HEK293 (cell line): ENCODE data around the gene ABRACL.

Experiments
- GLIS2 ChIP-seq: fragments of 450-650 bp; formaldehyde crosslinking; IDR thresholded peaks from 2 replicates; pipeline ENCODE4 v1.5.1; 2016; ENCODE audit warnings: missing biosample characterization, missing genetic modification characterization
- HOXA7 ChIP-seq: sonication (generic); formaldehyde crosslinking; IDR thresholded peaks from 2 replicates; pipeline ENCODE4 v1.8.1; 2022; ENCODE audit warnings: missing genetic modification reagents, borderline replicate concordance
- HOXD13 ChIP-seq: sonication (generic); formaldehyde crosslinking; IDR thresholded peaks from 2 replicates; pipeline ENCODE4 v1.8.0; 2022; ENCODE audit warnings: missing genetic modification reagents, borderline replicate concordance
- KLF10 ChIP-seq: fragments of 450-650 bp; IDR thresholded peaks from 2 replicates; pipeline ENCODE4 v1.5.1; 2018; ENCODE audit warnings: missing biosample characterization, mild to moderate bottlenecking, missing genetic modification characterization
- KLF16 ChIP-seq: fragments of 450-650 bp; formaldehyde crosslinking; IDR thresholded peaks from 2 replicates; pipeline ENCODE4 v1.5.1; 2017; ENCODE audit warnings: missing biosample characterization, missing genetic modification characterization
- KLF8 ChIP-seq: fragments of 450-650 bp; formaldehyde crosslinking; IDR thresholded peaks from 2 replicates; pipeline ENCODE4 v1.5.1; 2016; ENCODE audit warnings: missing biosample characterization, missing genetic modification characterization
- KLF9 ChIP-seq: fragments of 450-650 bp; formaldehyde crosslinking; IDR thresholded peaks from 2 replicates; pipeline ENCODE4 v1.5.1; 2016; ENCODE audit warnings: missing biosample characterization, missing genetic modification characterization, low read depth
- PRDM1 ChIP-seq: fragments of 450-650 bp; formaldehyde crosslinking; IDR thresholded peaks from 2 replicates; pipeline ENCODE4; 2016; ENCODE audit warnings: missing biosample characterization, missing genetic modification characterization
- SALL2 ChIP-seq: fragments of 450-650 bp; formaldehyde crosslinking; IDR thresholded peaks from 2 replicates; pipeline ENCODE4 v1.5.0; 2017; ENCODE audit warnings: missing biosample characterization, mild to moderate bottlenecking, missing genetic modification characterization, borderline replicate concordance
- SCRT2 ChIP-seq: fragments of 450-650 bp; formaldehyde crosslinking; IDR thresholded peaks from 2 replicates; pipeline ENCODE4 v1.5.1; 2016; ENCODE audit warnings: missing biosample characterization, missing genetic modification characterization
- ZBTB17 ChIP-seq: fragments of 450-650 bp; formaldehyde crosslinking; IDR thresholded peaks from 2 replicates; pipeline ENCODE4 v1.5.1; 2016; ENCODE audit warnings: missing biosample characterization, missing genetic modification characterization
- ZBTB20 ChIP-seq: fragments of 450-650 bp; formaldehyde crosslinking; IDR thresholded peaks from 2 replicates; pipeline ENCODE4 v1.5.1; 2016; ENCODE audit warnings: missing biosample characterization, missing genetic modification characterization
- ZBTB21 ChIP-seq: fragments of 450-650 bp; formaldehyde crosslinking; IDR thresholded peaks from 2 replicates; pipeline ENCODE4 v1.5.1; 2017; ENCODE audit warnings: missing biosample characterization, missing genetic modification characterization
- ZFP69B ChIP-seq: fragments of 450-650 bp; formaldehyde crosslinking; IDR thresholded peaks from 2 replicates; pipeline ENCODE4 v1.5.1; 2016; ENCODE audit warnings: missing biosample characterization, missing genetic modification characterization
- ZNF248 ChIP-seq: fragments of 450-650 bp; formaldehyde crosslinking; IDR thresholded peaks from 2 replicates; pipeline ENCODE4 v1.5.1; 2017; ENCODE audit warnings: missing biosample characterization, missing genetic modification characterization
- ZNF341 ChIP-seq: fragments of 450-650 bp; formaldehyde crosslinking; IDR thresholded peaks from 2 replicates; pipeline ENCODE4; 2016; ENCODE audit warnings: low read depth, missing biosample characterization, missing genetic modification characterization
- ZNF350 ChIP-seq: fragments of 450-650 bp; formaldehyde crosslinking; IDR thresholded peaks from 2 replicates; pipeline ENCODE4 v1.5.0; 2017; ENCODE audit warnings: missing biosample characterization, mild to moderate bottlenecking, missing genetic modification characterization
- ZNF394 ChIP-seq: fragments of 450-650 bp; formaldehyde crosslinking; IDR thresholded peaks from 2 replicates; pipeline ENCODE4 v1.5.1; 2016; ENCODE audit warnings: missing biosample characterization, missing genetic modification characterization, mild to moderate bottlenecking, moderate library complexity, borderline replicate concordance
- ZNF521 ChIP-seq: fragments of 450-650 bp; formaldehyde crosslinking; IDR thresholded peaks from 2 replicates; pipeline ENCODE4 v1.5.1; 2017; ENCODE audit warnings: missing biosample characterization, mild to moderate bottlenecking, missing genetic modification characterization
- ZNF600 ChIP-seq: fragments of 450-650 bp; formaldehyde crosslinking; IDR thresholded peaks from 2 replicates; pipeline ENCODE4 v1.5.1; 2016; ENCODE audit warnings: missing biosample characterization, missing genetic modification characterization
- ZNF660 ChIP-seq: fragments of 450-650 bp; IDR thresholded peaks from 2 replicates; pipeline ENCODE4 v1.5.1; 2018; ENCODE audit warnings: missing biosample characterization, mild to moderate bottlenecking, missing genetic modification characterization
- ZNF664 ChIP-seq: fragments of 450-650 bp; formaldehyde crosslinking; IDR thresholded peaks from 2 replicates; pipeline ENCODE4 v1.5.1; 2016; ENCODE audit warnings: missing biosample characterization, missing genetic modification characterization
- ZNF677 ChIP-seq: fragments of 450-650 bp; IDR thresholded peaks from 2 replicates; pipeline ENCODE4 v1.5.0; 2018; ENCODE audit warnings: missing biosample characterization, mild to moderate bottlenecking, missing genetic modification characterization, moderate library complexity
- ZNF76 ChIP-seq: fragments of 450-650 bp; formaldehyde crosslinking; IDR thresholded peaks from 2 replicates; pipeline ENCODE4; 2016; ENCODE audit warnings: low read depth, missing biosample characterization, missing genetic modification characterization, borderline replicate concordance
- ZNF791 ChIP-seq: fragments of 450-650 bp; formaldehyde crosslinking; IDR thresholded peaks from 2 replicates; pipeline ENCODE4 v1.5.1; 2016; ENCODE audit warnings: missing biosample characterization, missing genetic modification characterization
- TF ChIP-seq, protein P1 (sequence below): fragments of 450-650 bp; formaldehyde crosslinking; conservative IDR thresholded peaks from 2 replicates; pipeline ENCODE4 v1.5.1; 2016; ENCODE audit warnings: low read depth, missing biosample characterization, missing genetic modification characterization
- TF ChIP-seq, protein P2 (sequence below): fragments of 450-650 bp; formaldehyde crosslinking; IDR thresholded peaks from 2 replicates; pipeline ENCODE4 v1.5.1; 2016; ENCODE audit warnings: missing biosample characterization, missing genetic modification characterization
- TF ChIP-seq, protein P3 (sequence below): fragments of 450-650 bp; formaldehyde crosslinking; IDR thresholded peaks from 2 replicates; pipeline ENCODE4 v1.5.1; 2017; ENCODE audit warnings: missing biosample characterization, missing genetic modification characterization
- TF ChIP-seq, protein P4 (sequence below): fragments of 450-650 bp; formaldehyde crosslinking; IDR thresholded peaks from 2 replicates; pipeline ENCODE4 v1.5.1; 2016; ENCODE audit warnings: missing biosample characterization, missing genetic modification characterization
- TF ChIP-seq, protein P5 (sequence below): fragments of 450-650 bp; formaldehyde crosslinking; IDR thresholded peaks from 2 replicates; pipeline ENCODE4 v1.5.1; 2016; ENCODE audit warnings: missing biosample characterization, missing genetic modification characterization

Gene ABRACL

DNA sequence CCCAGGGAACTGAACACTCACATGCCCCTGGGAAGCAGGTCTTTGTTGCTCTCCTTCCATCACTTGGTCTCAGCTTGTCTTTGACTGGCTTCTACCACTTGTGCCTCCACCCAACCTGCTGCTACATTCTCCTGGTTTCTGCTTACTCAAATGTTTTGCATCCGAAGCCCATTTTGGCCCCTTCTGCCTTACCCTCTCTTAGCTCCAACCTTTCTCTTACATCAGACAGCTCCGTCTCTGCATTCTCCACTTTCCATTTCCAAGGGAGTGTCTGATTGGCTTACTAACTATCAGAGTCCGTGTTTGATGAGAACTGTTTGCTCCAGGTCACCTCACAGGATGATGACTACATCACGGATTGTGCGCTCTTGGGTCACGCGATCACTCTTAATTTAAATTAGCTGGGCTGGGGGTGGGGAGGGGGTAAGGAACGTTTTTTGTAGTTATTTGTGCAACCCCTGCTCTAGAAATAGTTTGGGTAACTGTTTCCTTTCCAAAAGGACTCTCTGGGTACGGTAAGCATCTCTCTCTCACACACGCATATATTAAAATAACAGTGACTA lies 844 bp upstream of the ABRACL start (continued):
- TF ChIP-seq, protein P1, sequence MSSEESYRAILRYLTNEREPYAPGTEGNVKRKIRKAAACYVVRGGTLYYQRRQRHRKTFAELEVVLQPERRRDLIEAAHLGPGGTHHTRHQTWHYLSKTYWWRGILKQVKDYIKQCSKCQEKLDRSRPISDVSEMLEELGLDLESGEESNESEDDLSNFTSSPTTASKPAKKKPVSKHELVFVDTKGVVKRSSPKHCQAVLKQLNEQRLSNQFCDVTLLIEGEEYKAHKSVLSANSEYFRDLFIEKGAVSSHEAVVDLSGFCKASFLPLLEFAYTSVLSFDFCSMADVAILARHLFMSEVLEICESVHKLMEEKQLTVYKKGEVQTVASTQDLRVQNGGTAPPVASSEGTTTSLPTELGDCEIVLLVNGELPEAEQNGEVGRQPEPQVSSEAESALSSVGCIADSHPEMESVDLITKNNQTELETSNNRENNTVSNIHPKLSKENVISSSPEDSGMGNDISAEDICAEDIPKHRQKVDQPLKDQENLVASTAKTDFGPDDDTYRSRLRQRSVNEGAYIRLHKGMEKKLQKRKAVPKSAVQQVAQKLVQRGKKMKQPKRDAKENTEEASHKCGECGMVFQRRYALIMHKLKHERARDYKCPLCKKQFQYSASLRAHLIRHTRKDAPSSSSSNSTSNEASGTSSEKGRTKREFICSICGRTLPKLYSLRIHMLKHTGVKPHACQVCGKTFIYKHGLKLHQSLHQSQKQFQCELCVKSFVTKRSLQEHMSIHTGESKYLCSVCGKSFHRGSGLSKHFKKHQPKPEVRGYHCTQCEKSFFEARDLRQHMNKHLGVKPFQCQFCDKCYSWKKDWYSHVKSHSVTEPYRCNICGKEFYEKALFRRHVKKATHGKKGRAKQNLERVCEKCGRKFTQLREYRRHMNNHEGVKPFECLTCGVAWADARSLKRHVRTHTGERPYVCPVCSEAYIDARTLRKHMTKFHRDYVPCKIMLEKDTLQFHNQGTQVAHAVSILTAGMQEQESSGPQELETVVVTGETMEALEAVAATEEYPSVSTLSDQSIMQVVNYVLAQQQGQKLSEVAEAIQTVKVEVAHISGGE (tag by site-specific recombination), result no peak
- TF ChIP-seq ZBTB21 (peak; percentile 78), SCRT2 (tag by site-specific recombination) (peak; percentile 94), HOXA7 (CRISPR knock-in tag) (no peak), ZNF76 (peak; percentile 45; the same call in 1 of the 2 replicates), KLF8 (tag by site-specific recombination) (peak; percentile 51), ZNF350 (tag by site-specific recombination) (no peak), ZNF394 (tag by site-specific recombination) (peak; percentile 53; the same call in 1 of the 2 replicates), ZNF248 (no peak), GLIS2 (tag by site-specific recombination) (peak; percentile 21; the same call in 1 of the 2 replicates), ZNF791 (no peak), ZNF677 (tag by site-specific recombination) (no peak), ZNF660 (peak; percentile 80; the same call in 1 of the 2 replicates), SALL2 (tag by site-specific recombination) (no peak), ZBTB17 (tag by site-specific recombination) (peak; percentile 100), ZNF600 (peak; percentile 95), KLF10 (peak; percentile 34; the same call in 1 of the 2 replicates), HOXD13 (no peak), ZBTB20 (peak; percentile 77), ZFP69B (tag by site-specific recombination) (peak; percentile 75), ZNF341 (tag by site-specific recombination) (no peak), ZNF521 (tag by site-specific recombination) (no peak), ZNF664 (peak; percentile 75), KLF9 (tag by site-specific recombination) (no peak; the same call in 1 of the 2 replicates), PRDM1 (peak; percentile 97), KLF16 (tag by site-specific recombination) (peak; percentile 55)
- TF ChIP-seq, protein P2, sequence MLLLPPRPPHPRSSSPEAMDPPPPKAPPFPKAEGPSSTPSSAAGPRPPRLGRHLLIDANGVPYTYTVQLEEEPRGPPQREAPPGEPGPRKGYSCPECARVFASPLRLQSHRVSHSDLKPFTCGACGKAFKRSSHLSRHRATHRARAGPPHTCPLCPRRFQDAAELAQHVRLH (tag by site-specific recombination), result peak; percentile 62; the same call in 1 of the 2 replicates
- TF ChIP-seq, protein P3, sequence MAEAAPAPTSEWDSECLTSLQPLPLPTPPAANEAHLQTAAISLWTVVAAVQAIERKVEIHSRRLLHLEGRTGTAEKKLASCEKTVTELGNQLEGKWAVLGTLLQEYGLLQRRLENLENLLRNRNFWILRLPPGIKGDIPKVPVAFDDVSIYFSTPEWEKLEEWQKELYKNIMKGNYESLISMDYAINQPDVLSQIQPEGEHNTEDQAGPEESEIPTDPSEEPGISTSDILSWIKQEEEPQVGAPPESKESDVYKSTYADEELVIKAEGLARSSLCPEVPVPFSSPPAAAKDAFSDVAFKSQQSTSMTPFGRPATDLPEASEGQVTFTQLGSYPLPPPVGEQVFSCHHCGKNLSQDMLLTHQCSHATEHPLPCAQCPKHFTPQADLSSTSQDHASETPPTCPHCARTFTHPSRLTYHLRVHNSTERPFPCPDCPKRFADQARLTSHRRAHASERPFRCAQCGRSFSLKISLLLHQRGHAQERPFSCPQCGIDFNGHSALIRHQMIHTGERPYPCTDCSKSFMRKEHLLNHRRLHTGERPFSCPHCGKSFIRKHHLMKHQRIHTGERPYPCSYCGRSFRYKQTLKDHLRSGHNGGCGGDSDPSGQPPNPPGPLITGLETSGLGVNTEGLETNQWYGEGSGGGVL, result peak; percentile 71; the same call in 1 of the 2 replicates
- TF ChIP-seq, protein P4, sequence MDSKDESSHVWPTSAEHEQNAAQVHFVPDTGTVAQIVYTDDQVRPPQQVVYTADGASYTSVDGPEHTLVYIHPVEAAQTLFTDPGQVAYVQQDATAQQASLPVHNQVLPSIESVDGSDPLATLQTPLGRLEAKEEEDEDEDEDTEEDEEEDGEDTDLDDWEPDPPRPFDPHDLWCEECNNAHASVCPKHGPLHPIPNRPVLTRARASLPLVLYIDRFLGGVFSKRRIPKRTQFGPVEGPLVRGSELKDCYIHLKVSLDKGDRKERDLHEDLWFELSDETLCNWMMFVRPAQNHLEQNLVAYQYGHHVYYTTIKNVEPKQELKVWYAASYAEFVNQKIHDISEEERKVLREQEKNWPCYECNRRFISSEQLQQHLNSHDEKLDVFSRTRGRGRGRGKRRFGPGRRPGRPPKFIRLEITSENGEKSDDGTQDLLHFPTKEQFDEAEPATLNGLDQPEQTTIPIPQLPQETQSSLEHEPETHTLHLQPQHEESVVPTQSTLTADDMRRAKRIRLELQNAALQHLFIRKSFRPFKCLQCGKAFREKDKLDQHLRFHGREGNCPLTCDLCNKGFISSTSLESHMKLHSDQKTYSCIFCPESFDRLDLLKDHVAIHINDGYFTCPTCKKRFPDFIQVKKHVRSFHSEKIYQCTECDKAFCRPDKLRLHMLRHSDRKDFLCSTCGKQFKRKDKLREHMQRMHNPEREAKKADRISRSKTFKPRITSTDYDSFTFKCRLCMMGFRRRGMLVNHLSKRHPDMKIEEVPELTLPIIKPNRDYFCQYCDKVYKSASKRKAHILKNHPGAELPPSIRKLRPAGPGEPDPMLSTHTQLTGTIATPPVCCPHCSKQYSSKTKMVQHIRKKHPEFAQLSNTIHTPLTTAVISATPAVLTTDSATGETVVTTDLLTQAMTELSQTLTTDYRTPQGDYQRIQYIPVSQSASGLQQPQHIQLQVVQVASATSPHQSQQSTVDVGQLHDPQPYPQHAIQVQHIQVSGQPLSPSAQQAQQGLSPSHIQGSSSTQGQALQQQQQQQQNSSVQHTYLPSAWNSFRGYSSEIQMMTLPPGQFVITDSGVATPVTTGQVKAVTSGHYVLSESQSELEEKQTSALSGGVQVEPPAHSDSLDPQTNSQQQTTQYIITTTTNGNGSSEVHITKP (tag by site-specific recombination), result peak; percentile 99
- TF ChIP-seq, protein P5, sequence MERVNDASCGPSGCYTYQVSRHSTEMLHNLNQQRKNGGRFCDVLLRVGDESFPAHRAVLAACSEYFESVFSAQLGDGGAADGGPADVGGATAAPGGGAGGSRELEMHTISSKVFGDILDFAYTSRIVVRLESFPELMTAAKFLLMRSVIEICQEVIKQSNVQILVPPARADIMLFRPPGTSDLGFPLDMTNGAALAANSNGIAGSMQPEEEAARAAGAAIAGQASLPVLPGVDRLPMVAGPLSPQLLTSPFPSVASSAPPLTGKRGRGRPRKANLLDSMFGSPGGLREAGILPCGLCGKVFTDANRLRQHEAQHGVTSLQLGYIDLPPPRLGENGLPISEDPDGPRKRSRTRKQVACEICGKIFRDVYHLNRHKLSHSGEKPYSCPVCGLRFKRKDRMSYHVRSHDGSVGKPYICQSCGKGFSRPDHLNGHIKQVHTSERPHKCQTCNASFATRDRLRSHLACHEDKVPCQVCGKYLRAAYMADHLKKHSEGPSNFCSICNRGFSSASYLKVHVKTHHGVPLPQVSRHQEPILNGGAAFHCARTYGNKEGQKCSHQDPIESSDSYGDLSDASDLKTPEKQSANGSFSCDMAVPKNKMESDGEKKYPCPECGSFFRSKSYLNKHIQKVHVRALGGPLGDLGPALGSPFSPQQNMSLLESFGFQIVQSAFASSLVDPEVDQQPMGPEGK (tag by site-specific recombination), result peak; percentile 91
- TF ChIP-seq, all 188 proteins: peak for 49
